ENCODE data around the gene CMKLR1. TPM values are rescaled to one million over a fixed set of nuclear protein-coding genes. Genes with fewer than 3 reads are reported as not detected.

CMKLR1 gene
- polyA plus RNA-seq, 3 donors: 7.5 to 11.6 (median 7.9) TPM

DNA sequence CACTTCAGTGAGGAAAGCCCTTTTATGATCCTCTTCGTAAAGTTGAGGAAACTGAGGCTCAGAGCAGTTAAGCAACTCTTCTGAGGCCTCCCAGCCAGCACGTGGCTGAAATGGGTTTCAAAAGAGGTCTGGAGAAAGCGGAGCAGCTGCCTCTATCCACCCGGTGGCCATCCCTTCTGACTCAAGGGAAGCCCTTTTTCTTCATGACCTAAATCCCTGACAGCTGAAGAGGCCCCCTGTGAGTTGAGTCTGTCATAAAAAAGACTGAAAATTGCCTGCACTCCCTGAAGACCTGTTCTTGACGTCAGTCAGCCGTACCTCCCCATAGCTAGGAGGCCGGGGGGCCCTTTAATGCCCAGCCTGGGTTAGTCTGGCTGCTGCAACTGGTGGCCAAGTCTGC is 10.7 kb downstream of the CMKLR1 start:
- Histone ChIP-seq H4K20me1 (ENCODE audit: insufficient read depth, low read length) (no peaks in the 10 kb centered on the region), H3K27me3 (ENCODE audit: control insufficient read depth in 2 of 2, insufficient read depth in 2 of 2, low read length in 2 of 2) (no peaks in the 10 kb centered on the region), H3K4me2 (replicated peaks; ENCODE audit: extremely low read depth, low read length, poor library complexity, severe bottlenecking) (no peak overlapping the region), H3K4me1 (ENCODE audit: control insufficient read depth in 1 of 2, insufficient read depth in 2 of 2, low read length in 2 of 2) (peaks cover 37 to 64% of the 10 kb centered on the region in 2 donors), H3K4me3 (replicated peaks in 1 of 3; ENCODE audit: low read depth in 2 of 3, low read length in 3 of 3) (no peak overlapping the region), H3K9me3 (replicated peaks in 1 of 2; ENCODE audit: control insufficient read depth in 1 of 2, insufficient read depth in 1 of 2, low read length in 2 of 2) (no peaks in the 10 kb centered on the region), H3K36me3 (replicated peaks in 1 of 2; ENCODE audit: control insufficient read depth in 1 of 2, insufficient read depth in 2 of 2, low read length in 2 of 2) (peaks cover 0 to 10% of the 10 kb centered on the region in 2 donors), H3K9ac (ENCODE audit: insufficient read depth, low read length, poor library complexity, severe bottlenecking) (no peak overlapping the region), H2AFZ (ENCODE audit: insufficient read depth, low read depth, low read length, poor library complexity, severe bottlenecking) (no peak overlapping the region), H3K79me2 (ENCODE audit: insufficient read depth, low read length) (no peaks in the 10 kb centered on the region), H3K27ac (ENCODE audit: low read depth in 1 of 2, low read length in 2 of 2) (no peak overlapping the region)
- intact Hi-C loops (cut with micrococcal nuclease): no loop called here
- DNase-seq: no peak
- WGBS (ENCODE audit: insufficient coverage): 91% methylated on average over 7 of the region's 7 CpGs
- peaks cover 0 to 6% (median 4%) of the 10 kb centered on the region in 3 donors for H3K27me3 Mint-ChIP-seq (ENCODE audit: low read depth in 3 of 3)
- H3K4me3 Mint-ChIP-seq: no peak overlapping the region
- peaks cover 64% of the 10 kb centered on the region for H3K4me1 Mint-ChIP-seq
- H3K9me3 Mint-ChIP-seq: no peaks in the 10 kb centered on the region
- peaks cover 7 to 26% of the 10 kb centered on the region in 2 donors for H3K36me3 Mint-ChIP-seq
- peak overlapping the region in 1 of 7 donors; percentile 64 for H3K27ac Mint-ChIP-seq
- TF ChIP-seq, protein P1, sequence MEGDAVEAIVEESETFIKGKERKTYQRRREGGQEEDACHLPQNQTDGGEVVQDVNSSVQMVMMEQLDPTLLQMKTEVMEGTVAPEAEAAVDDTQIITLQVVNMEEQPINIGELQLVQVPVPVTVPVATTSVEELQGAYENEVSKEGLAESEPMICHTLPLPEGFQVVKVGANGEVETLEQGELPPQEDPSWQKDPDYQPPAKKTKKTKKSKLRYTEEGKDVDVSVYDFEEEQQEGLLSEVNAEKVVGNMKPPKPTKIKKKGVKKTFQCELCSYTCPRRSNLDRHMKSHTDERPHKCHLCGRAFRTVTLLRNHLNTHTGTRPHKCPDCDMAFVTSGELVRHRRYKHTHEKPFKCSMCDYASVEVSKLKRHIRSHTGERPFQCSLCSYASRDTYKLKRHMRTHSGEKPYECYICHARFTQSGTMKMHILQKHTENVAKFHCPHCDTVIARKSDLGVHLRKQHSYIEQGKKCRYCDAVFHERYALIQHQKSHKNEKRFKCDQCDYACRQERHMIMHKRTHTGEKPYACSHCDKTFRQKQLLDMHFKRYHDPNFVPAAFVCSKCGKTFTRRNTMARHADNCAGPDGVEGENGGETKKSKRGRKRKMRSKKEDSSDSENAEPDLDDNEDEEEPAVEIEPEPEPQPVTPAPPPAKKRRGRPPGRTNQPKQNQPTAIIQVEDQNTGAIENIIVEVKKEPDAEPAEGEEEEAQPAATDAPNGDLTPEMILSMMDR (IDR thresholded peaks at IDR 0.05): no peak

DNA sequence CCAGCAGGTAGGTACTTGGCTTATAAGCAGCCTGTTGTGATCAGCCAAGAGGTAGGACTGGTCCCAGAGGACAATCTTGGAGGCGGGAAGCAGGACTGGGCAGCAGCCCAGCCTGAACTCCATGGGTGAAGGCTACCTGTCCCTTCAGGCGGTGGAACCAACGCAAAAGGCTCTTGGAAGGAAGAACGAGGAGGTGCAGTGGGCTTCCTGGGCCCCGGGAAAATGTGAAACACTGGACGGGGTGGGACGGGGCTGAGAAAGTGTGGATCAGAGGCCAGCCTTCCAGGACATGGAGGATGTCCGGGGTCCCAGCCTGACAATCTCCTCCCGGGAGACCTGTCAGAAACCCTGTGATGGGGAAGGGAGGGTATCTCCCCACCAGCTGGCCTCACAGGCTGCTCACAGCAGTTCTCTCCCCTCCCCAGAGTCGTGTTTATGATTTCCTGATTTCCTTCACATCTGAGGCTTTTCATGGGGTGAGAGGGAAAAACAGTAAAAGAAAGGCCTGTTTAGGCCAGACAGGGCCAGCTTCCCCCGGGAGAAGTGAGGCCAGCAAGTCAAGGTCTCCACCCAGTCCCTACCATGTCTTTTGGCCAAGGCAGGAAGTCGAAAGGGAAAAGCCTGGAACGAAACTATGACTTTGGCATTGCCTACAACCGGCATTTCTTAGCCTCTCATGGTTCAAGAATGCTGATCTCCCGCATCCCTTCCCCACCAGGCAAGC is 11.3 kb downstream of the CMKLR1 start:
- H3K9me3 Mint-ChIP-seq: peaks cover 0 to 2% (median 0%) of the 10 kb centered on the region in 7 donors
- 65% methylated on average over 11 of the region's 15 CpGs for WGBS (ENCODE audit: insufficient coverage)
- Histone ChIP-seq H3K4me2 (replicated peaks; ENCODE audit: extremely low read depth, low read length, poor library complexity, severe bottlenecking) (no peak overlapping the region), H3K4me3 (replicated peaks in 1 of 3; ENCODE audit: low read depth in 2 of 3, low read length in 3 of 3) (no peak overlapping the region), H3K27me3 (ENCODE audit: control insufficient read depth in 2 of 2, insufficient read depth in 2 of 2, low read length in 2 of 2) (no peaks in the 10 kb centered on the region), H3K9me3 (replicated peaks in 1 of 2; ENCODE audit: control insufficient read depth in 1 of 2, insufficient read depth in 1 of 2, low read length in 2 of 2) (no peaks in the 10 kb centered on the region), H3K27ac (ENCODE audit: low read depth in 1 of 2, low read length in 2 of 2) (no peak overlapping the region), H3K36me3 (replicated peaks in 1 of 2; ENCODE audit: control insufficient read depth in 1 of 2, insufficient read depth in 2 of 2, low read length in 2 of 2) (peaks cover 0 to 10% of the 10 kb centered on the region in 2 donors), H3K9ac (ENCODE audit: insufficient read depth, low read length, poor library complexity, severe bottlenecking) (no peak overlapping the region), H3K79me2 (ENCODE audit: insufficient read depth, low read length) (no peaks in the 10 kb centered on the region), H4K20me1 (ENCODE audit: insufficient read depth, low read length) (no peaks in the 10 kb centered on the region), H3K4me1 (ENCODE audit: control insufficient read depth in 1 of 2, insufficient read depth in 2 of 2, low read length in 2 of 2) (peaks cover 31 to 58% of the 10 kb centered on the region in 2 donors), H2AFZ (ENCODE audit: insufficient read depth, low read depth, low read length, poor library complexity, severe bottlenecking) (no peak overlapping the region)
- TF ChIP-seq, protein P1 (IDR thresholded peaks at IDR 0.05): no peak
- peaks cover 7 to 28% of the 10 kb centered on the region in 2 donors for H3K36me3 Mint-ChIP-seq
- intact Hi-C loops (cut with micrococcal nuclease): no loop called here
- peaks cover 0 to 6% (median 4%) of the 10 kb centered on the region in 3 donors for H3K27me3 Mint-ChIP-seq (ENCODE audit: low read depth in 3 of 3)
- H3K4me1 Mint-ChIP-seq: peaks cover 60% of the 10 kb centered on the region
- no peak overlapping the region for H3K4me3 Mint-ChIP-seq
- no peak overlapping the region for H3K27ac Mint-ChIP-seq
- DNase-seq: no peak
